Stimulated activated CD8-positive, alpha-beta memory T cell treated with anti-CD3 and anti-CD28 coated beads, Interleukin-7, amount 100 ng/mL, for 24 hours (primary cell): ENCODE results near the gene IL4R.

Experiments
- DNase-seq: peaks from one replicate; pipeline ENCODE4 v3.0.0-alpha.2; 2020; ENCODE audit warnings: low read depth

Gene IL4R

DNA sequence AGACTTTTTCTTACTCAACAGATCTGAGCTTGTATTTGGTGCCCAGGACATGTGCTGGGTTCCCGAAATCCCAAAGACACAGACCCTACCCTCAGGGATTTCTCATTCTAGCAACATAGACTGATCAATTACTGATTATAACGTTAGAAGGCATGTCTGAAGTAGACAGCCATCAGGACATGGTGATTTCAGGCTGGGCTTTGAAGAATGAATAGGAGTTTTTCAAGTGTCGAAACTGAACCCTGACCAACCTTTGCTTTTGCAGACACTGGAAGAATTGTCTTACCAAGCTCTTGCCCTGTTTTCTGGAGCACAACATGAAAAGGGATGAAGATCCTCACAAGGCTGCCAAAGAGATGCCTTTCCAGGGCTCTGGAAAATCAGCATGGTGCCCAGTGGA lies 48.2 kb downstream of the IL4R start:
- no peak for DNase-seq

- no peak for DNase-seq
Observed at GRCh38 chr16:27362570-27363245, 48.9 kb downstream of the IL4R start.

- DNase-seq = no peak
Observed at GRCh38 chr16:27363246-27363632, 49.5 kb downstream of the IL4R start.

DNA sequence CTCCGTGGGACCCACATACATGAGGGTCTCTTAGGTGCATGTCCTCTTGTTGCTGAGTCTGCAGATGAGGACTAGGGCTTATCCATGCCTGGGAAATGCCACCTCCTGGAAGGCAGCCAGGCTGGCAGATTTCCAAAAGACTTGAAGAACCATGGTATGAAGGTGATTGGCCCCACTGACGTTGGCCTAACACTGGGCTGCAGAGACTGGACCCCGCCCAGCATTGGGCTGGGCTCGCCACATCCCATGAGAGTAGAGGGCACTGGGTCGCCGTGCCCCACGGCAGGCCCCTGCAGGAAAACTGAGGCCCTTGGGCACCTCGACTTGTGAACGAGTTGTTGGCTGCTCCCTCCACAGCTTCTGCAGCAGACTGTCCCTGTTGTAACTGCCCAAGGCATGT lies 50.0 kb downstream of the IL4R start:
- no peak for DNase-seq

DNA sequence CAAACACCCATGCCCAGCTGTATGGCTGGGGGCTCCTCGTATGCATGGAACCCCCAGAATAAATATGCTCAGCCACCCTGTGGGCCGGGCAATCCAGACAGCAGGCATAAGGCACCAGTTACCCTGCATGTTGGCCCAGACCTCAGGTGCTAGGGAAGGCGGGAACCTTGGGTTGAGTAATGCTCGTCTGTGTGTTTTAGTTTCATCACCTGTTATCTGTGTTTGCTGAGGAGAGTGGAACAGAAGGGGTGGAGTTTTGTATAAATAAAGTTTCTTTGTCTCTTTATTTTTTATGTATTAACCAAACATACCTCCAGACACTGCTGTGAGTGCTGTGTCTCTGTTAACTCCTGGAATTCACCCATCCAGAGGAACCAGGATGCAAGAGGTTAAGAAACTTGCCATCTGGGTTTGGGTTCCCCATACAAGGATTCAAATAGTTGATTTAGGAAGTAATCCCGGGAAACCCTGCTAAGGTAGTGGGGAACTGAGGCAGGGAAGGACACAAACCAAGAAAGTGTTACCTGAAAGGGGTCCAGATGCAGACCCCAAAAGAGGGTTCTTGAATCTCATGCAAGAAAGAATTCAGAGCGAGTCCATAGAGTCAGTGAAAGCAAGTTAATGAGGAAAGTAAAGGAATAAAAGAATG lies 50.8 kb downstream of the IL4R start:
- DNase-seq = no peak

- no peak for DNase-seq
Observed at GRCh38 chr16:27365142-27366089, 51.6 kb downstream of the IL4R start.

DNA sequence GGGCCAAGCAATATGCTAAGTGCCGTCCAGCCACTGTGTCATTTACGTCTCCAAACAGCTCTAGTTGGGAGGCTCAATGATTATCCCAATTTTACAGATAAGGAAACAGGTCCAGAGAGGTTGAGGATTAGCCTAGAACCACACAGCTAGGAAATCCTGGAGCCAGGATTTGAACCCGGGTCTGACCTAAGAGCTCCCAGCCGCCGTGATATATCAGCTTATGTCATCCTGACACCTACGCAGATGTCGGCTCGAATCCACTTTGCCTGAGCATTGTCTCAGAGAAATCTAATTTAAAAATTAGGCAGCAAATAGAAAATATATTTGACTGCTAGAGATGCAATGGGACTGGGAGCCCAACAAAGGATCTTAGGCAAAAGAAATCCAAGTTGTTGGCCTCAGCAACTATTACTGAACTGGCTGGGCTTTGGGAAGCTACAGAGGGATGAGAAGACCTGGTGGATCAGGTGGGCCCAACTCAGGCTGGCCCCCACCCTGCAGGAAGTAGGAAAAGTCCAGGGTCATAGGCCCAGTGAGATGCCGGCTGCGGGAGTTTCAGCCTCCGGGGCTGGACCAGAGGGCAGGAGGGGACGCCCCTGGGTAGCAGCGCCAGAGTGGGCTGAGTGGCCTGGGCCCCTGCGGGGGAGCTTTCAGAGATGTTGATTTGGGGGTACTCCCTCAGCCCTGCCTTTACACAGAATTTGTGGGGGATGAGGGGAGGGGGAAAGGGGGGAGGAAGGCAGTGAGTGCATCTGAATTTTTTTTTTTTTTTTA lies 53.1 kb downstream of the IL4R start:
- DNase-seq = no peak

- DNase-seq = peak; percentile 74
Observed at GRCh38 chr16:27367461-27368357, 53.9 kb downstream of the IL4R start.

DNA sequence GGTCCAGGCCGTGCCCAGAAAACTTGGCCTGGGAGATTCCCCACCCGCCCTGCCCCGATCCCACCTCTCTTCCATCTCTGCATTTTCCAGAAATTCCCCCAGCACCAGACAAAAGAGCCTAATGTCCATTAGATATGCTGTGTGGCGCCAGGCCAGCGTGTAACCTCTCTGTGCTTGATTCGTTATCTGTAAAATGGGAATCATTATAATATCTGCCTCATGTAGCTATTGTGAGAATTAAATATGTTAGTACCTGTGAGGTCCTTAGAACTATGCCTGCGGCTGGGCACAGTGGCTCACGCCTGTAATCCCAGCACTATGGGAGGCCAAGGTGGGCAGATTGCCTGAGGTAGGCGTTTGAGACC lies 54.6 kb downstream of the IL4R start:
- no peak for DNase-seq

DNA sequence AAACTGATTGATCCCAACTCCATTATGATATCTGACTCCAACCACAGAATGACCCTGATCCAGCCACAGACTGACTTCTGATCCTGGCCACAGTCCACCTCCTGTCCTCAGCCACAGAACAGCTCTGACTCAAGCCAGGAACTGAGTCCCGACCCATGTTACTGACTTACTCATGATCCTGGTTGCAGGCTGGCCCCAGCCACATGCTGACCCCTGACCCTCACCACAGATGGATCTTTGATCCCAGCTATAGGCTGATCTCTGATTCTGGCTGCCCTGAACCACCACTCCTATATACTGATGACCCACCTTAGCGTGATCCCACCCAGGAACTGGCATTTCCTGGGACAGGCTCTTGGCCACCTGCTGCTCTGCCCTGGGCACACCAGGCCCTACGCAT lies 56.0 kb downstream of the IL4R start:
- DNase-seq = no peak

- DNase-seq = no peak
Observed at GRCh38 chr16:27370318-27370717, 56.5 kb downstream of the IL4R start.

DNA sequence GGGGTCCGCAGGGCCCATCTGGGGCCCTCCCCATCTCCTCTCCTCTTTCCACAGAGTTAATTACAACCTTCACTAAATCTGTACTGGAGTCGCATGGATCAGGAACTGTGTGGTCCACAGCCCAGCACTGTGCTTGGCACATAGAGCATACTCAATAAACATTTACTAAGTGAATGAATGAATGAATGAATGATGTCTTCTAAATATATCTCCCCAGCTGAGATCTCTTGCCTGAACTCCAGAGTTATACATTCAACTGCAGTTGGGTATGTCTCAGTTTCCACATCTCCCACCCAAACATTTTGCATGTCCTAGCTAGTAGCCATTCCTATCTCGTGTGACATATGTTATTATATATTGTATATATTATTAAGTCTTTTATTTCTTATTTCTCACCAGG lies 59.5 kb downstream of the IL4R start:
- no peak for DNase-seq

DNA sequence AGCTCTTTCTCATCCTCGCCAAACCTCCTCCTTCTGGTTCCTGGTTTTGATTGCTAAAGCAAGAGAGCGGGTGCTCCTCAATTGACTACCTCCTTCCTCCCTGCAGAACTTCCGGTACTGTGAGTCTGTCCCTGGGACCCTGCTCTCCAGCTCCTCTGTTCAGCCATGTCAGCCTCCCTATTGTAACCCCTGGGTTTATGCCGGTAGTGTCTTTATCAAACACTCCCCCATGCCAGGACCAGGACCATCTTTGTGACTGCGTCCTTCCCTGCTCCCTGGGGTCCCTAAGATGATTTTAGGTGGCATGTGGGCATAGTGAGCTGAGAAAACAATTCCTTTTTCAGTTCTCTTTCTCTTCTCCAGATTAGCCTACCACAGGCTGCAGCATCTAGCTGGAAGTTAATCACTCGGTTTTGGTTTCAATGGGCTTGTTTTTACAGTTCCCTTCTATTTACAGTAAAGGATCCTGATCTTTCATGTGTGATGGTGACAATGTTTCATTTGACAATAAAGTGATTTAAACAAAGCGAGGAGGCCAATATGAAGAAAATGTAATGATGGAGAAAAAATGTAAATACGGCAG lies 60.5 kb downstream of the IL4R start:
- no peak for DNase-seq

- no peak for DNase-seq
Observed at GRCh38 chr16:27374804-27375425, 61.1 kb downstream of the IL4R start.

GRCh38 chr16:27377666-27378485 lies 64.1 kb downstream of the IL4R start:
- DNase-seq = no peak

GRCh38 chr16:27378871-27379481 lies 65.2 kb downstream of the IL4R start:
- no peak for DNase-seq

DNA sequence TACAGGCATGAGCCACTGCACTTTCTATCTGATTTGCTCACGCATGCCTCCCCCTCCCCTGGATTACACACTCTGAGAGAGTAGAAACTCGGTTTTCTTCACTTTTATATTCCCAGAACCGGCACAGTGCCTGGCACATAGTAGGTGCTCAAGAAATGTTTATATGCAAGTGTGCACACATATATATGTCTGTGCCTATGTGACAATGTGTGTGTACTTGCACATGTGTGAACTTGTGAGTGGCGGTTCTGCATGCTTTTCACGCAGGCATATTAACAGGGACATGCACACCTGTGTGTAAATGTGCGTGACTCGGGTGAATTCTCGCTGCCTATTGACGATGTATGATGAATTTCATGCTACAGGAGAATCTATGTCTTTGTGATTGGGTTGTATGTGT lies 66.1 kb downstream of the IL4R start:
- DNase-seq = no peak

DNA sequence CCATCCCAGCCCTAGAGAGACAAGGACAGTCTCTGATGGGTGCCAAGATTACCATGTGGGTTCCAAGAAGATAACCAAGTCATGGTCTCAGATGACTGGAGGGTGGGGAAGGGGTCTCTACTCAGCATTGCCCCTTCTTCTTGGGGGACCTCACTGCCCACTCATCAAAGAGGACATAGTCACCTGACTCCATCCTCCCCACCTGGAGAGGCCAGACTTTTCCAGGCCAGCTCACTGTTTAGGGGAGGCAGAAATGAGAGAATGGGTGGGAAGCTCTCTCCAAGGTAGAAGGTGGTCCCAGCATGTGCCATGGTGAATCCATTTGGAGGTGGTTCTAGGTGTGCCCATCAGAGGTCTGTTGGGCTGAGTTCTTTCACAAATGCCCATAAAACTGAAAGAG lies 67.5 kb downstream of the IL4R start:
- no peak for DNase-seq
